C4-2B (cell line): Measurements from ENCODE around the gene MMP17.
A peak's percentile ranks its signal among the peaks of the same experiment; 100 is the strongest.

Source experiments
- CTCF ChIP-seq: fragments of 450-650 bp; conservative IDR thresholded peaks from 2 replicates; pipeline ENCODE4 v1.5.1; 2017; ENCODE audit warnings: mild to moderate bottlenecking
- ZFX ChIP-seq: fragments of 450-650 bp; IDR thresholded peaks from 2 replicates; pipeline ENCODE4 v1.6.1; 2017

- TF ChIP-seq CTCF, result no peak
- TF ChIP-seq ZFX, result peak; percentile 44; the same call in 1 of the 2 replicates
Measured at GRCh38 chr12:131894313-131894860, 66.2 kb downstream of the MMP17 start, which contains the start of gene ULK1.
